ENCODE results near the gene IRX1.

- no peak for TF ChIP-seq EP300 (IDR thresholded peaks at IDR 0.05)
- no peak for TF ChIP-seq CTCF (IDR thresholded peaks at IDR 0.05)
- TF ChIP-seq POLR2AphosphoS5 (IDR thresholded peaks at IDR 0.05), result no peak
Observed at GRCh38 chr5:3598769-3599211, 3.2 kb downstream of the IRX1 start.

Measured in upper lobe of left lung (tissue), 4 donors.